OCI-LY1 (cell line): ENCODE data around the gene ULK4.

Source experiments
- H2AFZ ChIP-seq: fragments of 200-600 bp; sonication (generic), shearing (Covaris generic); 2 replicates; pipeline ENCODE4 v1.6.0; 2014; ENCODE audit warnings: antibody characterized with exemption, mild to moderate bottlenecking, low read length
- H3F3A ChIP-seq: fragments of 200-600 bp; sonication (generic), shearing (Covaris generic); 2 replicates; pipeline ENCODE4 v1.6.0; 2014; ENCODE audit warnings: mild to moderate bottlenecking, antibody characterized with exemption, low read length, moderate library complexity; ENCODE audit not compliant: insufficient read depth
- H3K27ac ChIP-seq: fragments of 200-600 bp; sonication (generic); 2 replicates; pipeline ENCODE4 v1.5.1; 2014; ENCODE audit warnings: low read length, mixed run types, mild to moderate bottlenecking, low read depth; ENCODE audit not compliant: poor library complexity, severe bottlenecking
- H3K27me3 ChIP-seq: fragments of 200-600 bp; sonication (generic); 2 replicates; pipeline ENCODE4 v1.6.0; 2014; ENCODE audit warnings: antibody characterized with exemption, mild to moderate bottlenecking, low read length, moderate library complexity; ENCODE audit not compliant: insufficient read depth
- H3K36me3 ChIP-seq: fragments of 200-600 bp; sonication (generic); 2 replicates; pipeline ENCODE4 v1.6.1; 2014; ENCODE audit warnings: mild to moderate bottlenecking, antibody characterized with exemption, low read length, moderate library complexity, mixed read lengths; ENCODE audit not compliant: insufficient read depth
- H3K4me1 ChIP-seq: fragments of 200-600 bp; sonication (generic); 2 replicates; pipeline ENCODE4 v1.5.1; 2014; ENCODE audit warnings: mild to moderate bottlenecking, low read length, moderate library complexity; ENCODE audit not compliant: insufficient read depth, severe bottlenecking
- H3K4me2 ChIP-seq: fragments of 200-600 bp; sonication (generic), shearing (Covaris generic); 2 replicates; pipeline ENCODE4 v1.6.1; 2014; ENCODE audit warnings: low read length
- H3K4me3 ChIP-seq: fragments of 200-600 bp; sonication (generic); 2 replicates; pipeline ENCODE4 v1.5.1; 2014; ENCODE audit warnings: low read length, low read depth, mild to moderate bottlenecking, mixed read lengths; ENCODE audit not compliant: poor library complexity, severe bottlenecking
- H3K79me2 ChIP-seq: fragments of 200-600 bp; shearing (Covaris generic); 2 replicates; pipeline ENCODE4 v1.6.1; 2016; ENCODE audit warnings: mixed run types, low read length, mixed read lengths; ENCODE audit not compliant: insufficient read depth
- H3K9ac ChIP-seq: fragments of 200-600 bp; sonication (generic), shearing (Covaris generic); 2 replicates; pipeline ENCODE4 v1.6.1; 2014; ENCODE audit warnings: mild to moderate bottlenecking, low read length, mixed read lengths
- H3K9me2 ChIP-seq: fragments of 200-600 bp; sonication (generic), shearing (Covaris generic); 2 replicates; pipeline ENCODE4 v1.6.1; 2014; ENCODE audit warnings: low read depth, mild to moderate bottlenecking, low read length, mixed read lengths
- H3K9me3 ChIP-seq: fragments of 200-600 bp; shearing (Covaris generic); 2 replicates; pipeline ENCODE4 v1.6.1; 2014; ENCODE audit warnings: low read length, mixed read lengths
- H4K20me1 ChIP-seq: fragments of 200-600 bp; sonication (generic), shearing (Covaris generic); 2 replicates; pipeline ENCODE4 v1.6.0; 2016; ENCODE audit warnings: mild to moderate bottlenecking, low read length; ENCODE audit not compliant: insufficient read depth
- CTCF ChIP-seq: fragments of 200-600 bp; sonication (generic), shearing (Covaris generic); IDR thresholded peaks from 2 replicates; pipeline ENCODE4 v1.5.1; 2017; ENCODE audit warnings: mild to moderate bottlenecking, antibody characterized with exemption, low read length, moderate library complexity, mixed read lengths
- EZH2 ChIP-seq: fragments of 200-600 bp; sonication (generic), shearing (Covaris generic); IDR thresholded peaks from 2 replicates; pipeline ENCODE4 v1.8.0; 2017; ENCODE audit warnings: borderline replicate concordance, mixed run types, mild to moderate bottlenecking, antibody characterized with exemption, low read length, moderate library complexity, mixed read lengths

ULK4 gene

GRCh38 chr3:41583014-41583413 is 378.9 kb downstream of the ULK4 start:
- Histone ChIP-seq H3K9me3 (no peaks in the 10 kb centered on the region), H3K4me3 (no peak overlapping the region), H3K27me3 (no peaks in the 10 kb centered on the region), H3K79me2 (no peaks in the 10 kb centered on the region), H3K4me2 (no peak overlapping the region), H3K9ac (no peak overlapping the region), H3F3A (no peaks in the 10 kb centered on the region), H3K4me1 (peaks cover 11% of the 10 kb centered on the region), H3K27ac (no peak overlapping the region), H3K36me3 (no peaks in the 10 kb centered on the region), H2AFZ (no peak overlapping the region), H3K9me2 (no peaks in the 10 kb centered on the region), H4K20me1 (no peaks in the 10 kb centered on the region)
- TF ChIP-seq EZH2 (no peak), CTCF (no peak)

- H3K9me3 ChIP-seq: no peaks in the 10 kb centered on the region
These were observed 380.2 kb downstream of the ULK4 start for GRCh38 chr3:41581700-41582099.

GRCh38 chr3:41580274-41580959 is 381.5 kb downstream of the ULK4 start:
- Histone ChIP-seq H3K27ac (no peak overlapping the region), H3K9ac (no peak overlapping the region), H3K4me2 (no peak overlapping the region), H3K36me3 (no peaks in the 10 kb centered on the region), H3K4me3 (no peak overlapping the region), H4K20me1 (no peaks in the 10 kb centered on the region), H3K9me2 (no peaks in the 10 kb centered on the region), H3F3A (no peaks in the 10 kb centered on the region), H3K9me3 (no peaks in the 10 kb centered on the region), H3K4me1 (peaks cover 11% of the 10 kb centered on the region), H2AFZ (no peak overlapping the region), H3K79me2 (no peaks in the 10 kb centered on the region), H3K27me3 (no peaks in the 10 kb centered on the region)
- TF ChIP-seq CTCF (no peak), EZH2 (no peak)

More at GRCh38 chr3:41581700-41582099, 380.2 kb downstream of the ULK4 start:
- peaks cover 11% of the 10 kb centered on the region for H3K4me1 ChIP-seq
- H3K27ac ChIP-seq: no peak overlapping the region
- H3K79me2 ChIP-seq: no peaks in the 10 kb centered on the region
- no peak overlapping the region for H2AFZ ChIP-seq
- H3K36me3 ChIP-seq: no peaks in the 10 kb centered on the region
- no peaks in the 10 kb centered on the region for H3F3A ChIP-seq
- H4K20me1 ChIP-seq: no peaks in the 10 kb centered on the region
- H3K27me3 ChIP-seq: no peaks in the 10 kb centered on the region
- H3K4me3 ChIP-seq: no peak overlapping the region
- no peak overlapping the region for H3K4me2 ChIP-seq
- TF ChIP-seq CTCF: no peak
- no peak for TF ChIP-seq EZH2
- H3K9me2 ChIP-seq: no peaks in the 10 kb centered on the region
- H3K9ac ChIP-seq: no peak overlapping the region
